ENCODE results near the gene PCCA.

DNA sequence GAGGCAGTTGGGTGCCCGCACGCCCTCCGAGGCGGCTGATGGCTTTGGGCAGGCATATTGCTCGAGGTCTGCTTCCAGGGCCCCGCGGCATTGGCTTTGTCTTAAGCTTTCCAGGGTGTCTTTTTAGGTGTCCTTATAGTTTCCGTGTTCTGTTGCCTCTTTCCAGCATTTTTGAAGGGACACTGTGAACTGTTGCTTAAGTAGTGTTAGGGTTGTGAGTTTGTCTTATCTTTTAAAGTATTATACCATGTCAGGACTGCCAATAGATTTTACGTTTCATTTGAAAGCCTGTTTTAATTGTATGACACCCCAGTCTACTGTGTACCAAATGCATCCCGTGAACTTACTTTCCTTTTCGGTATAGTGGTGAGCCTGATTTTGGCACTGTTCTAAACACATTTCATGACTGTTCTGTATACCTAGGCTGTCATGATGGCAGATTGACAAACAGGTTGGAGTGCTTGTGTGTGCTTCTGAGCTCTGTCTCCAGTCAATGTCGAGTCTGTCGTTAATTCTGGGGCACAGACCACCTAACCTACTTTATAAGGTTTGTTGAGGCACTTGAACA, 656 bp downstream of the PCCA start:
- TF ChIP-seq, protein P1, sequence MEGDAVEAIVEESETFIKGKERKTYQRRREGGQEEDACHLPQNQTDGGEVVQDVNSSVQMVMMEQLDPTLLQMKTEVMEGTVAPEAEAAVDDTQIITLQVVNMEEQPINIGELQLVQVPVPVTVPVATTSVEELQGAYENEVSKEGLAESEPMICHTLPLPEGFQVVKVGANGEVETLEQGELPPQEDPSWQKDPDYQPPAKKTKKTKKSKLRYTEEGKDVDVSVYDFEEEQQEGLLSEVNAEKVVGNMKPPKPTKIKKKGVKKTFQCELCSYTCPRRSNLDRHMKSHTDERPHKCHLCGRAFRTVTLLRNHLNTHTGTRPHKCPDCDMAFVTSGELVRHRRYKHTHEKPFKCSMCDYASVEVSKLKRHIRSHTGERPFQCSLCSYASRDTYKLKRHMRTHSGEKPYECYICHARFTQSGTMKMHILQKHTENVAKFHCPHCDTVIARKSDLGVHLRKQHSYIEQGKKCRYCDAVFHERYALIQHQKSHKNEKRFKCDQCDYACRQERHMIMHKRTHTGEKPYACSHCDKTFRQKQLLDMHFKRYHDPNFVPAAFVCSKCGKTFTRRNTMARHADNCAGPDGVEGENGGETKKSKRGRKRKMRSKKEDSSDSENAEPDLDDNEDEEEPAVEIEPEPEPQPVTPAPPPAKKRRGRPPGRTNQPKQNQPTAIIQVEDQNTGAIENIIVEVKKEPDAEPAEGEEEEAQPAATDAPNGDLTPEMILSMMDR (IDR thresholded peaks at IDR 0.05), result no peak
- no peak for TF ChIP-seq POLR2AphosphoS5 (IDR thresholded peaks at IDR 0.05; ENCODE audit: insufficient read depth in 1 of 2, low read depth in 1 of 2)

Measured in vagina (tissue), 2 donors.